ENCODE data around the gene SEMA3D.

SEMA3D gene

GRCh38 chr7:85186521-85187241 lies at the start of gene SEMA3D:
Gene SEMA3D (minus strand): TSS chr7:85187056. CDS start chr7:85121891, 65,165 bp downstream.
- DNase-seq (ENCODE audit: low spot score) = peak; percentile 7
- no peaks in the 10 kb centered on the region for H3K36me3 Mint-ChIP-seq (ENCODE audit: low read depth)
- H3K27ac Mint-ChIP-seq = peak within 1 kb of the TSS; percentile 17
- no peak within 1 kb of the TSS for H3K4me3 Mint-ChIP-seq
- no peaks in the 10 kb centered on the region for H3K4me1 Mint-ChIP-seq (ENCODE audit: low read depth)
- peaks cover 35% of the 10 kb centered on the region for H3K27me3 Mint-ChIP-seq (ENCODE audit: low read depth)
- H3K9me3 Mint-ChIP-seq = no peaks in the 10 kb centered on the region

GRCh38 chr7:85234730-85235129 lies 47.9 kb upstream of the SEMA3D start:
- no peaks in the 10 kb centered on the region for H3K9me3 Mint-ChIP-seq
- no peak for DNase-seq (ENCODE audit: low spot score)
- H3K4me1 Mint-ChIP-seq (ENCODE audit: low read depth) = no peaks in the 10 kb centered on the region
- H3K36me3 Mint-ChIP-seq (ENCODE audit: low read depth) = no peaks in the 10 kb centered on the region
- no peak overlapping the region for H3K27ac Mint-ChIP-seq
- no peaks in the 10 kb centered on the region for H3K27me3 Mint-ChIP-seq (ENCODE audit: low read depth)
- H3K4me3 Mint-ChIP-seq = no peak overlapping the region

GRCh38 chr7:85232068-85232467 lies 45.2 kb upstream of the SEMA3D start:
- DNase-seq (ENCODE audit: low spot score) = no peak
- Mint-ChIP-seq H3K36me3 (ENCODE audit: low read depth) (no peaks in the 10 kb centered on the region), H3K4me3 (no peak overlapping the region), H3K4me1 (ENCODE audit: low read depth) (no peaks in the 10 kb centered on the region), H3K9me3 (no peaks in the 10 kb centered on the region), H3K27ac (no peak overlapping the region), H3K27me3 (ENCODE audit: low read depth) (no peaks in the 10 kb centered on the region)

- H3K9me3 Mint-ChIP-seq = no peaks in the 10 kb centered on the region
- H3K36me3 Mint-ChIP-seq (ENCODE audit: low read depth) = no peaks in the 10 kb centered on the region
- no peak overlapping the region for H3K27ac Mint-ChIP-seq
- no peak for DNase-seq (ENCODE audit: low spot score)
- no peaks in the 10 kb centered on the region for H3K4me1 Mint-ChIP-seq (ENCODE audit: low read depth)
- no peaks in the 10 kb centered on the region for H3K27me3 Mint-ChIP-seq (ENCODE audit: low read depth)
- H3K4me3 Mint-ChIP-seq = no peak overlapping the region
Observed at GRCh38 chr7:85230623-85231022, 43.8 kb upstream of the SEMA3D start.

GRCh38 chr7:85229544-85229943 lies 42.7 kb upstream of the SEMA3D start:
- H3K4me1 Mint-ChIP-seq (ENCODE audit: low read depth) = no peaks in the 10 kb centered on the region
- H3K27me3 Mint-ChIP-seq (ENCODE audit: low read depth) = no peaks in the 10 kb centered on the region
- DNase-seq (ENCODE audit: low spot score) = no peak
- no peaks in the 10 kb centered on the region for H3K36me3 Mint-ChIP-seq (ENCODE audit: low read depth)
- no peaks in the 10 kb centered on the region for H3K9me3 Mint-ChIP-seq
- peak overlapping the region; percentile 4 for H3K27ac Mint-ChIP-seq
- no peak overlapping the region for H3K4me3 Mint-ChIP-seq

- no peak for DNase-seq (ENCODE audit: low spot score)
- Mint-ChIP-seq H3K27me3 (ENCODE audit: low read depth) (no peaks in the 10 kb centered on the region), H3K4me3 (no peak overlapping the region), H3K4me1 (ENCODE audit: low read depth) (no peaks in the 10 kb centered on the region), H3K36me3 (ENCODE audit: low read depth) (no peaks in the 10 kb centered on the region), H3K9me3 (no peaks in the 10 kb centered on the region), H3K27ac (no peak overlapping the region)
Observed at GRCh38 chr7:85226361-85227085, 39.7 kb upstream of the SEMA3D start.

- Mint-ChIP-seq H3K27me3 (ENCODE audit: low read depth) (no peaks in the 10 kb centered on the region), H3K9me3 (no peaks in the 10 kb centered on the region), H3K36me3 (ENCODE audit: low read depth) (no peaks in the 10 kb centered on the region), H3K27ac (no peak overlapping the region), H3K4me3 (no peak overlapping the region), H3K4me1 (ENCODE audit: low read depth) (no peaks in the 10 kb centered on the region)
- no peak for DNase-seq (ENCODE audit: low spot score)
Observed at GRCh38 chr7:85224171-85224570, 37.3 kb upstream of the SEMA3D start.

GRCh38 chr7:85222522-85222921 lies 35.7 kb upstream of the SEMA3D start:
- no peak overlapping the region for H3K27ac Mint-ChIP-seq
- DNase-seq (ENCODE audit: low spot score) = no peak
- no peaks in the 10 kb centered on the region for H3K36me3 Mint-ChIP-seq (ENCODE audit: low read depth)
- H3K27me3 Mint-ChIP-seq (ENCODE audit: low read depth) = no peaks in the 10 kb centered on the region
- H3K9me3 Mint-ChIP-seq = no peaks in the 10 kb centered on the region
- no peaks in the 10 kb centered on the region for H3K4me1 Mint-ChIP-seq (ENCODE audit: low read depth)
- H3K4me3 Mint-ChIP-seq = no peak overlapping the region

- no peak overlapping the region for H3K27ac Mint-ChIP-seq
- no peaks in the 10 kb centered on the region for H3K27me3 Mint-ChIP-seq (ENCODE audit: low read depth)
- H3K4me3 Mint-ChIP-seq = no peak overlapping the region
- DNase-seq (ENCODE audit: low spot score) = no peak
- no peaks in the 10 kb centered on the region for H3K36me3 Mint-ChIP-seq (ENCODE audit: low read depth)
- H3K9me3 Mint-ChIP-seq = no peaks in the 10 kb centered on the region
- H3K4me1 Mint-ChIP-seq (ENCODE audit: low read depth) = no peaks in the 10 kb centered on the region
Observed at GRCh38 chr7:85221796-85222195, 34.9 kb upstream of the SEMA3D start.

GRCh38 chr7:85220651-85221050 lies 33.8 kb upstream of the SEMA3D start:
- Mint-ChIP-seq H3K9me3 (no peaks in the 10 kb centered on the region), H3K4me3 (no peak overlapping the region), H3K36me3 (ENCODE audit: low read depth) (no peaks in the 10 kb centered on the region), H3K27me3 (ENCODE audit: low read depth) (no peaks in the 10 kb centered on the region), H3K4me1 (ENCODE audit: low read depth) (no peaks in the 10 kb centered on the region), H3K27ac (no peak overlapping the region)
- DNase-seq (ENCODE audit: low spot score) = no peak

GRCh38 chr7:85220023-85220422 lies 33.2 kb upstream of the SEMA3D start:
- no peaks in the 10 kb centered on the region for H3K9me3 Mint-ChIP-seq
- H3K4me1 Mint-ChIP-seq (ENCODE audit: low read depth) = no peaks in the 10 kb centered on the region
- no peak overlapping the region for H3K27ac Mint-ChIP-seq

GRCh38 chr7:85217085-85217484 lies 30.2 kb upstream of the SEMA3D start:
- Mint-ChIP-seq H3K27ac (no peak overlapping the region), H3K36me3 (ENCODE audit: low read depth) (no peaks in the 10 kb centered on the region), H3K4me3 (no peak overlapping the region), H3K9me3 (no peaks in the 10 kb centered on the region), H3K4me1 (ENCODE audit: low read depth) (no peaks in the 10 kb centered on the region), H3K27me3 (ENCODE audit: low read depth) (no peaks in the 10 kb centered on the region)
- DNase-seq (ENCODE audit: low spot score) = no peak

More at GRCh38 chr7:85220023-85220422, 33.2 kb upstream of the SEMA3D start:
- H3K36me3 Mint-ChIP-seq (ENCODE audit: low read depth) = no peaks in the 10 kb centered on the region
- H3K27me3 Mint-ChIP-seq (ENCODE audit: low read depth) = no peaks in the 10 kb centered on the region
- DNase-seq (ENCODE audit: low spot score) = no peak
- no peak overlapping the region for H3K4me3 Mint-ChIP-seq

- H3K4me3 Mint-ChIP-seq = no peak overlapping the region
Observed at GRCh38 chr7:85215098-85215497, 28.2 kb upstream of the SEMA3D start.

GRCh38 chr7:85213500-85213899 lies 26.6 kb upstream of the SEMA3D start:
- Mint-ChIP-seq H3K27ac (no peak overlapping the region), H3K4me3 (no peak overlapping the region), H3K27me3 (ENCODE audit: low read depth) (no peaks in the 10 kb centered on the region), H3K9me3 (no peaks in the 10 kb centered on the region), H3K4me1 (ENCODE audit: low read depth) (no peaks in the 10 kb centered on the region), H3K36me3 (ENCODE audit: low read depth) (no peaks in the 10 kb centered on the region)
- no peak for DNase-seq (ENCODE audit: low spot score)

More at GRCh38 chr7:85215098-85215497, 28.2 kb upstream of the SEMA3D start:
- Mint-ChIP-seq H3K36me3 (ENCODE audit: low read depth) (no peaks in the 10 kb centered on the region), H3K9me3 (no peaks in the 10 kb centered on the region), H3K4me1 (ENCODE audit: low read depth) (no peaks in the 10 kb centered on the region), H3K27me3 (ENCODE audit: low read depth) (no peaks in the 10 kb centered on the region), H3K27ac (no peak overlapping the region)
- DNase-seq (ENCODE audit: low spot score) = no peak

All from T-helper 2 cell treated with Interferon-gamma antibody and Interleukin-4, amounts not matched to agents 5 μg/mL and 100 μg/mL, for 36 hours (primary cell).